OCI-M1 (cell line): ENCODE results near the gene LMF1.
"Not testable (repeated sequence)": the region's sequence is repeated elsewhere in the genome, so short reads cannot be mapped to it uniquely, and the experiment has no call there.

Source experiments
- DNase-seq: peaks from one replicate; lab custom pipeline; 2025; lab: John Stamatoyannopoulos, UW

Gene LMF1

GRCh38 chr16:850668-851067 lies 120.1 kb downstream of the LMF1 start:
- no peak for DNase-seq

DNA sequence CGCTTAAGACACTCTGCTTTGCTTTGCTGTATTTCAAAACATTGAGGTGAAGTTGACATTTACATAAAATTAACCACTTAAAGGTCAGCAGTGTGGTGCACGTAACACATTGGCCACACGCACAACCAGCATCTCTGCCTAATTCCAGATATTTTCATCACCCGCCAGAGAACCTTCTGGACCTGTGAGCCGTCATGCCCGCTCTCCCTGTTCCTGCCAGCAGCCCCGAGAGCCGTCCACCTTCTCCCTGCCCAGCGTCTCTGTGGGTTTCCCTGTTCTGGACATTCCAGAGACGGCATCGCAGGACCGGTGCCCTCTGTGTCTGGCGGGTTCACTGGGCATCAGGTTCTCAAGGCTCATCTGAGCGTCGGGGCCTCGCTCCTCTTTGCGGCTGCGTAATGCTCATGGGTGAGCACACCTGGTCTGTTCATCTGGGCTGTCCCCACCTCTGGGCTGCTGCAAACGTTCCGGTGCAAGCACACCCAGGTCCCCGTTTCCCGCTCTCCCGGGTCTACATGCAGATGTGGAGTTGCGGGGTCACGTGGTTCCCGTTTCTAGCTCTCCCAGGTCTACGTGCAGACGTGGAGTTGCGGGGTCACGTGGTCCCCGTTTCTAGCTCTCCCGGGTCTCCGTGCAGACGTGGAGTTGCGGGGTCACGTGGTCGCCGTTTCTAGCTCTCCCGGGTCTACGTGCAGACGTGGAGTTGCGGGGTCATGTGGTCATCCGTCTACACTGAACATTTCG lies 122.1 kb downstream of the LMF1 start:
- DNase-seq: no peak

DNA sequence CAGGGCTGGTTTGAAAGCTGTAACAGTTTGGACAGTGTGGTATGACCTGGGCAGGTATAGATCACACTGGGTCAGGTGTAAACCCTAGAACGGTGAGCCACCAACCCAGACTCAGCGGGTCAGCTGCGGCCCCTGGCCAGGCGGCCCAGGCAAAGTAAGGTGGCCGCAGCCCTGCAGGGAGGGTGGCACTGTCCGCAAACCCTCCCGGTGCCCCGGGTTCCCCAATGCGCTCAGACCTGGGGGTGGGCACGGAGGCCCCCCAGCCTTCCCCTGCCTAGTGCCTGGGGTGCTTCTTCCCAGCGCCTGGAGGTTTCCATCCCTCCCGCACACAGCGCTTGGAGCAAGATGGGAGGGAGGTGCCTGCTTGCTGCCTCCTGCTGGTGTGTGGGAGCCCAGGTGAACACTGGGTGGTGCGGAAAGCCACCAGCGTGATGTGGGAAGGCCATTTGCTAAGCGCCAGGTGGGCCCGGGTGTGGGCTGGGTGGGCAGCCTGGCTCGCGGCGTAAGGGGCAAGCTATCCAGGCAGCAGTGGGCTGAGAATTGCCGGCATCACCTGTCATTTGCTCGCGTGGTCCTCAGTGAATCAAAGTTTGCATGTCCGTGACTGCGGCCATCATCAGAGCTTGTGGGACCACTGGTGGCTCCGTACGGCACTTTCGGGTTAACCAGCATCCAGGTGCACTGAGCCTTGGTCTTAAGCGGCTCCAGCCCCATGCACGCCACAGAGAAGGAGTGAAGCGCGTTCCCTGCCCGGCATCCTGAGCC lies 122.9 kb downstream of the LMF1 start:
- DNase-seq: no peak

DNA sequence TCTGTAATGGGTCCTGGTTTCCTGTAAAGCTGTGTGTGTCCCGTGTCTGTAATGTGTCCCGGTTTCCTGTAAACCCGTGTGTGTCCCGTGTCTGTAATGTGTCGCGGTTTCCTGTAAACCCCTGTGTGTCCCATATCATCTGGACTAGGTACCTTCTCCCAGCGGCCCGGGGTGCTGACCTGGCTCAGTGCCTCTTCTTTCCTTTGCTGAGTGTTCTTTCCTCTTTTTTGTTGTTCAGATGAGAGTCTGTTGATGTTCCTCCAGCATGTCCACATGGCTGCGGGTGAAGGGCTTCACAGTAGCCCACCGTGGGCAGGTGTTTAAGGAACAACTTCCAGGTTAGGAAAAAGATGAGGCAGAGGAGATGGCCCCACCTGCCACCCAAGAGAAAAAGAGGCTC lies 123.6 kb downstream of the LMF1 start:
- no peak for DNase-seq

- DNase-seq: no peak
Observed at GRCh38 chr16:845351-845745, 125.4 kb downstream of the LMF1 start.

DNA sequence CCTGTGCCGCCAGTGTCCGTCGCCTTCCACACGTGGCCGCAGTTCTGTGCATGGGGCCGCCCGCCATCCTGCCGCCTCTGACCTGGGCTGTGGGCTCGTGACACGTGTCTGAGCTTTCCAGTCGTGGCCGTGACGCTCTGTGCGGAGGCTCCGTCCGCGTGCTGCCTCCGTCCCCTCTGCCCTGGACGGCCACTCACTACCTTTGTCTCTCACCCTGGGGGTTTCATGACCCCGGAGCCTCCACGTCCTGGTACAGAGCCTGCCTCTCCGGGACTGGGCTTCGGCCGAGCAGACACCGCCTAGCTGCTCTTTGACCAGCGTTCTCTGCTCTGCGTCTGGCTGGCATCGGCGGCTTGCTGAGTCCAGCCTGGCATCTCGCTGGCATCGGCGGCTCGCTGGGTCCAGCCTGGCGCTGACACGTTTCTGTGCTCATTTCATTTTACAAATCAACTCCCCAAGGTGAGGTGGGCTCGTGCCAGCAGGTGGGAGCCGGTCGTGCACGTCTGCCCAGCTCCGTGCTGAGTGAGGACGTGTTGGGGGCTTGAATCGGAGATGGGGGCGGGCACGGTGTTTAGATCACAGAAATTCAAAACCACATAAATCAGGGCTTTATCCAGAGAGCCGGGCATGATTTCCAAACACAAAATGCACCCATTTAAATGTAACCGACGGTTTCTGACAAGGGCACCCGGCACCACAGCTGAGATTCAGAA lies 126.0 kb downstream of the LMF1 start:
- no peak for DNase-seq

GRCh38 chr16:843771-844170 lies 127.0 kb downstream of the LMF1 start:
- no peak for DNase-seq

DNA sequence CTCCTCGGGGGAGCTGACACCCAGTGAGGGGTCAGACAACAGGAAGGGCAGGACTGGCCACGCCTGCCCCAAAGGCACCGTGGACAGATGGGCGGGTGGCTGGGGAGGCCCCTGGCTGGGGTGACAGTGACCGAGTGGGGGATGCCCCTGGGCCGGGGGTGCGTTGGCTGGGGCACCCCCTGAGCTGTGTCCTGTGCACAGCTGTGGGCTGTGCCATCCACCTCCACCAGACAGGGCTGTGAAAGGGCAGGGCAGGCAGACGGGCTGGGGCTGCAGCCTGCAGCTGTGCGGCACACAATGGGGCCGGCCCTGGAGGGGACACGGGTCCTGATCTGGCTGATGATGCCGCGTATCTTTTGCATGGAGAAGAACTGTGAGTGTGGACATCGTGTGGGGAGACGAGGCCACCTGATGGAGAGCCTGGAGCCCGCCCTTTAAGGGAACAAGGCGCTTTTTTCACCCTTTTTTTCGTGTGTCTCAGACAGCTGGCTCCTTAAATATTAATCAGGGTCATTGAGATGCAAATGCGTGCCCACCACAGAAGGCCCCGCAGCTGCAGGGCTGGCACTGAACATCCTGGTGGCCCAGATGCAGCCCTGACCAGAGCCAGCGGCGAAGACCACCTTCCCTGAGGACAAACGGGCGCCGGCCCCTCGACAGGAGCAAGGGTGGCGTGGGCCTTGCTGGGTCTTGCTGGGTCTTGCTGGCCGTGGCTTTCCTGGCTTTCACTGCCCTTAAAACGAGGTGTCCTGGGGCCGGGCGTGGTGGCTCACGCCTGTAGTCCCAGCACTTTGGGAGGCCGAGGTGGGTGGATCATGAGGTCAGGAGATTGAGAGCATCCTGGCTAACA lies 127.8 kb downstream of the LMF1 start:
- no peak for DNase-seq

- no peak for DNase-seq
Observed at GRCh38 chr16:842061-842476, 128.7 kb downstream of the LMF1 start.

- DNase-seq: no peak
Observed at GRCh38 chr16:841455-842060, 129.2 kb downstream of the LMF1 start.

DNA sequence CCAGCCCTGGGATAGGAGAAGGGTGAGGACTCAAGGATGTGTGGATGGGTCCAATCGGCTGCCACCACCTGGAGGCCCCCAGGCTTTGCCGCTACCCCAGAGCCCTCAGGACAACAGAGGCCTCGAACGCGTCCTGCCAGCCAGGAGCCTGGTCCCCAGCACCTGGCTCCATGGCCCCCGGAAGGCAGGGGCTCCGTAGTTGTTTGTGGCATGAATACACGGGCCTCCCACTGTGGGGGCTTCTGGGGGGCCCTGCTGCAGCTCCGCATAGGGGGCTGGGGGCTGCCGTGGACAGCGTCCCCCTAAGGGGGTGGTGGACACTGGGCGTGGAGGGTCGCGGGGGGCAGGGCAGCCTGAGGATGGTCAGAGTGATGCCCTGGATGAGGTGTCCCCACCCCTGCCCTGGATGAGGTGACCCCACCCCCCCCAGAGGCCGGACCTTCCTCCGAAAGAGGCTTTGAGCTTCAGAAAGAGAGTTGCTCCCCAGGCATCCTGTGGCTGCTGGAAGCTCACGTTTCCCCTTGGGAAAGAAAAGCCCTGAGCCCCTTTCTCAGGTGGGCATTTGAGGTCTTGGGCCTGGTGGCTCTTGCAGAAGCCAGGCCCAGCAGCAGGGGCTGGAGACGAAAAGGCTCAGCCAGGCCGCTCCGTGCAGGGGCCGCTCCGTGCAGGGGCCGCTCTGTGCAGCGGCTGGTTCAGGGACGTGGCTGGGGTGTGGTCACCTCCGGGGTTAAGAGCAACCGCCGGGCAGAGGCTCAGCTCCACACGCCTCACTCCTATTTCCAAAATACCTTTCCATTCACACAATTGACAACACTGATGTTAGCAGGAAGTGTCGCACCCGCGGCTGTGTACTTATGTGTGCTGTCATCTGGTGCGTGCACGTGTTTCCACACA lies 130.0 kb downstream of the LMF1 start:
- no peak for DNase-seq

GRCh38 chr16:839643-840408 lies 131.0 kb downstream of the LMF1 start:
- no peak for DNase-seq

- no peak for DNase-seq
Observed at GRCh38 chr16:838741-839140, 132.0 kb downstream of the LMF1 start.

GRCh38 chr16:836822-837221 lies 134.0 kb downstream of the LMF1 start:
- DNase-seq: not testable (repeated sequence)

- DNase-seq: no peak
Observed at GRCh38 chr16:836221-836620, 134.6 kb downstream of the LMF1 start.

DNA sequence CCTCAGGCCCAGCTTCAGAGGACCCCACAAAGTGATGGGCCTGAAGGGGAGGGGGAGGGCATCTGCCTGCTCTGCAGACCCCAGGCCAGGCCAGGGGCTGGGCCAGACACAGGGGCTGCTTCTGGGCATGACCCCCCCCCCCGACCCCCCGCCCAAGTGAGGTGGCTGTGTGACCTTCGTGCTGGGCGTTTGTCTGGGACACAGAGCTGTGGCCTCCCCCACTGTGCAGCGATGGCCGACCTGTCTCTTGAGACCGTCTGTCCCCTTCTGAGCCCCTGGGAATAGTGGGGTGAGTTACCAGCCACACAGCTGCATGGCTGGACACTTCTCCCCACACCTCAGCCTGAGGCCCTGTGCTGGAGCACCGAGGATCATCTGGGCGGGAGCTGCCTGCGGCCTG lies 135.4 kb downstream of the LMF1 start:
- no peak for DNase-seq

- no peak for DNase-seq
Observed at GRCh38 chr16:833411-833810, 137.4 kb downstream of the LMF1 start.

GRCh38 chr16:832652-833336 lies 138.0 kb downstream of the LMF1 start:
- DNase-seq: no peak
